Ishikawa (cell line): Measurements from ENCODE around the gene LSM8.

ENCODE experiments used
- CEBPB ChIP-seq: IDR thresholded peaks from 2 replicates; pipeline ENCODE4 v1.6.1; 2012
- TCF12 ChIP-seq: IDR thresholded peaks from 2 replicates; pipeline ENCODE4 v1.6.1; 2012; ENCODE audit warnings: low read depth

LSM8 gene

DNA sequence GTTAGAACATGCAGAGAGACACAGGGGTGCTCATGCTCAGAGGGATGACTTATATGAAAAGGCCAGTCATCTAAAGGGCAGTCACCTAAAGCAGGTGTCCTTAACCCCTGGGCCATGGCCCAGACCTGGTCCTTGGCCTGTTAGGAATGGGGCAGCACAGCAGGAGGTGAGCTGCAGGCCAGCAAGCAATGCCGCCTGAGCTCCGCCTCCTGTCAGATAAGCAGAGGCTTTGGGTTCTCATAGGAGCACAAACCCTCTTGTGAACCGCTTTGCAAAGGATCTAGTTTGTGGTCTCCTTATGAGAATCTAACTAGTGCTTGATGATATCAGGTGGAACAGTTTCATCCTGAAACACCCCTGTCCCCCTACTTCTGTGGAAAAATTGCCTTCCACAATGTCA lies 55.0 kb downstream of the LSM8 start:
- TF ChIP-seq CEBPB, result no peak
- no peak for TF ChIP-seq TCF12
